Measurements from ENCODE around the gene CAMTA1. TPM values are rescaled to one million over a fixed set of nuclear protein-coding genes. Genes with fewer than 3 reads are reported as not detected.

The CAMTA1 gene
- total and polyA plus RNA-seq, 4 donors = 78.7 to 438 (median 173) TPM

DNA sequence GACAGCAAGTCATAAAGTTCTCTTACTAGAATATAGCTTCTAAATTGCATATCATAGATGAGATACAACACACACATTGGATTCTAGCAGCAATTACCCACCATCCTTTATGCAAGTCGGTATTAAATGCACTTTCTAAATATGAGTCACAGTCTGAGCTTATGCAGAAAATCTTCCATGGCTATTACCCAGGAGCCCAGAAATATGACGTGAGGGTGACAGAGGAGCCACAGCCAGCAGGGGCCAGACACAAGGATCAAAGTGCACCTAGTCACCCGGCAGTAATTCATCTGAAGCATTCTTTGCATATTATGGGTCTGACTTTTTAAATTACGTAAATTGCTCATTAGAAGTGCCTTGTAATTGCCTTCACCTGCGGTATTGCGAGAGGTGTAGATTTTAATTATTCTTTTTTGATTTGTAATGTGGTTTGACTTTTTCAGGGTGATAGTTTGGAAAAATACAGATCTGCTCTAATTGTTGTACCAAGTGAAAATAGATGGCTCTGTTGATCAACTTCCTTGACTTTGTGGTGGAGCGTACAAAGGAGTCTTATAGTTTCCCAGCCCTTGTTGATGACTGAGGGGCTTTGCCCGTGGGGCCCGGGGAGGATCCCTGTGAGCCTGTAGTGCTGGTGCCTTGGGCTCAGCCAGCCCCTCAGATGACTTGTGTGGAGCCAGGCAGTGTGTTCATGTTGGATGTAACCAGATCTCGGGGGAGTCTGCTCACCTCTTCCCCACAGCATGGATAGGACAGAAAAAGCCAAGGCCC is 515.8 kb downstream of the CAMTA1 start:
- Histone ChIP-seq H3K27ac (ENCODE audit: low read depth in 1 of 2, low read length in 2 of 2) (no peak overlapping the region), H3K4me3 (ENCODE audit: low read length in 2 of 2) (no peak overlapping the region), H3K4me1 (ENCODE audit: control insufficient read depth in 1 of 2, insufficient read depth in 2 of 2, low read length in 2 of 2) (peaks cover 0 to 3% of the 10 kb centered on the region in 2 donors), H3K36me3 (ENCODE audit: control insufficient read depth in 1 of 2, insufficient read depth in 2 of 2, low read length in 1 of 2) (no peaks in the 10 kb centered on the region), H3K9me3 (ENCODE audit: control insufficient read depth, low read length) (no peaks in the 10 kb centered on the region), H3K27me3 (ENCODE audit: control insufficient read depth in 1 of 2, insufficient read depth in 2 of 2, low read length in 1 of 2) (no peaks in the 10 kb centered on the region)
- DNase-seq (no peak), ATAC-seq (ENCODE audit: low FRiP score) (no peak)
- WGBS, 2 donors = 74 to 86% methylated on average over 10 of the region's 10 CpGs
- intact Hi-C loops (cut with DNase I) = no loop called here

DNA sequence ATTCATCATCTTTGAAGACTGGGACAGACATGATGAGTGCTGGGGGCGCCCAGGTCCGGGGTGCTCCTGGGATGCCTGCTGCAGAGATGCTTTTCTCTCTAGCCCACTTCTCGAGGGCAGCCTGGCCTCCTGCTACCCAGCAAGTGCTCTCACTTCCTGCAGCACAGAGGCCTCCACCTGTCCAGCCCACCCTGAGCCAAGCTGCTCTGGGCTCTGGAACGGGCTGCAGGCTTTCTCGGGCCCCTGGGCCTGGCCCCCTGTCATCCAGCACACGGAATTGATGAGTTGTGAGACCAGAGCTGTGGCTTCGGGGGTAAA is 516.4 kb downstream of the CAMTA1 start:
- H3K9me3 ChIP-seq (ENCODE audit: control insufficient read depth, low read length) = no peaks in the 10 kb centered on the region
- 64 to 75% methylated on average over 7 of the region's 7 CpGs for WGBS, 2 donors
- intact Hi-C loops (cut with DNase I) = no loop called here
- DNase-seq (no peak), ATAC-seq (ENCODE audit: low FRiP score) (no peak)
- no peak overlapping the region for H3K4me3 ChIP-seq (ENCODE audit: low read length in 2 of 2)
- H3K36me3 ChIP-seq (ENCODE audit: control insufficient read depth in 1 of 2, insufficient read depth in 2 of 2, low read length in 1 of 2) = no peaks in the 10 kb centered on the region
- H3K27ac ChIP-seq (ENCODE audit: low read depth in 1 of 2, low read length in 2 of 2) = no peak overlapping the region
- no peaks in the 10 kb centered on the region for H3K27me3 ChIP-seq (ENCODE audit: control insufficient read depth in 1 of 2, insufficient read depth in 2 of 2, low read length in 1 of 2)
- H3K4me1 ChIP-seq (ENCODE audit: control insufficient read depth in 1 of 2, insufficient read depth in 2 of 2, low read length in 2 of 2) = peaks cover 0 to 3% of the 10 kb centered on the region in 2 donors

GRCh38 chr1:7302126-7302525 is 516.9 kb downstream of the CAMTA1 start:
- H3K27me3 ChIP-seq (ENCODE audit: control insufficient read depth in 1 of 2, insufficient read depth in 2 of 2, low read length in 1 of 2) = no peaks in the 10 kb centered on the region
- intact Hi-C loops (cut with DNase I) = no loop called here
- H3K27ac ChIP-seq (ENCODE audit: low read depth in 1 of 2, low read length in 2 of 2) = no peak overlapping the region
- ATAC-seq (ENCODE audit: low FRiP score) = no peak
- H3K4me3 ChIP-seq (ENCODE audit: low read length in 2 of 2) = no peak overlapping the region
- peaks cover 0 to 3% of the 10 kb centered on the region in 2 donors for H3K4me1 ChIP-seq (ENCODE audit: control insufficient read depth in 1 of 2, insufficient read depth in 2 of 2, low read length in 2 of 2)
- H3K36me3 ChIP-seq (ENCODE audit: control insufficient read depth in 1 of 2, insufficient read depth in 2 of 2, low read length in 1 of 2) = no peaks in the 10 kb centered on the region
- no peak for DNase-seq
- no peaks in the 10 kb centered on the region for H3K9me3 ChIP-seq (ENCODE audit: control insufficient read depth, low read length)
- WGBS, 2 donors = 58 to 75% methylated on average over 6 of the region's 6 CpGs

DNA sequence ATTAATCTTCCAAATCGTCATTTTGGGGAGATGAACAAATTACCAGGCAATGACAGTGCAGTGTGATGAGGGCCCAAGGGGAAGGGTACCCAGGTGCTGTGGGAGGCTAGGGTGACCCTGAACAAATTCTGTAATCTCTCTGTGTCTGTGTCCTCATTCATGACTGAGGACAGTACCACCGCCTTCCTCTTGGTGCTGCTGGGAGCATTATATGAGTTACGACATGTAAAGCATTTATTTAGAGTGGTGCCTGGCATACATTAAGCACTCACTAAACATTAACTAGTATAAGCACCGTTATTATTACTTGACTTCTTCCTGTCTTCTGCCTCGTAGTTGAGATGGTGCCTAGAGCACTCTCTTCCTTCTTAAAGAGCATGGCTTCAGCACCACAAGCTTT is 517.6 kb downstream of the CAMTA1 start:
- intact Hi-C loops (cut with DNase I) = no loop called here
- ATAC-seq (ENCODE audit: low FRiP score) (no peak), DNase-seq (no peak)
- peaks cover 0 to 3% of the 10 kb centered on the region in 2 donors for H3K4me1 ChIP-seq (ENCODE audit: control insufficient read depth in 1 of 2, insufficient read depth in 2 of 2, low read length in 2 of 2)
- H3K4me3 ChIP-seq (ENCODE audit: low read length in 2 of 2) = no peak overlapping the region
- H3K27ac ChIP-seq (ENCODE audit: low read depth in 1 of 2, low read length in 2 of 2) = no peak overlapping the region
- no peaks in the 10 kb centered on the region for H3K27me3 ChIP-seq (ENCODE audit: control insufficient read depth in 1 of 2, insufficient read depth in 2 of 2, low read length in 1 of 2)
- 72 to 80% methylated on average over 5 of the region's 5 CpGs for WGBS, 2 donors
- no peaks in the 10 kb centered on the region for H3K36me3 ChIP-seq (ENCODE audit: control insufficient read depth in 1 of 2, insufficient read depth in 2 of 2, low read length in 1 of 2)
- H3K9me3 ChIP-seq (ENCODE audit: control insufficient read depth, low read length) = no peaks in the 10 kb centered on the region

DNA sequence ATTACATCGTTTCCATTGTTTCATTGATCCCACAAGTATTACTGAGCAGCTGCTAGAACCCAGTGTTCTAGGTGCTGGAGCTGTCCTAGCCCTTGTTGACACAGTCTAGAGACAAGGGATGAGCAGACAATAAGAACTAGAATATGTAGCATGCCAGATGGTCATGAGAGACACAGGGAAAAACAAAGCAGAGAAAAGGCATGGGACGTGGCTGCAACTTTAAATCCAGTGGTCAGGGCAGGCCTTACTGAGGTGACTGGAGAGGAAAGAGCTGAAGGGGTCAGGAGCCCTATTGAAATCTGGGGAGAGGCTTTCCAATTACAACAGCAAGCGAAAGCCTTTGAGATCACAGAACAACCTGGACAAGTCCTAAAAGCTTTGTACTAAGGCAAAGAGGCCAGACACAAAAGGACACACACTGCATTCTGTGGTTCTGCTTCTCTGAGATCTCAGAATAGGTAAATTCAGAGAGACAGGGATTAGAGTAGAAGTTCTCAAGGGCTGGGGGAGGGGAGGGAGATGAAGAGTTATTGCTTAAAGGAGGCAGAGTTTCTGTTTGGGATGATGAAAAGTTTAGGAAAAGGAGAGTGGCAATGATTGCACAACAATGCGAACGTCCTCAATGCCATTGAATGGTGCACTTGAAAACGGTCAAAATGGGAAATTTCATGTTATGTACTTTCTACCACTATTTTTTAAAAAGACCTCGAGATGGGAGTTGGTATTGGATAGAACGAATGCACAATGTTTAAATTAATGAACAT is 518.5 kb downstream of the CAMTA1 start:
- H3K9me3 ChIP-seq (ENCODE audit: control insufficient read depth, low read length) = no peaks in the 10 kb centered on the region
- H3K27me3 ChIP-seq (ENCODE audit: control insufficient read depth in 1 of 2, insufficient read depth in 2 of 2, low read length in 1 of 2) = no peaks in the 10 kb centered on the region
- H3K4me3 ChIP-seq (ENCODE audit: low read length in 2 of 2) = no peak overlapping the region
- no peak overlapping the region for H3K27ac ChIP-seq (ENCODE audit: low read depth in 1 of 2, low read length in 2 of 2)
- no peaks in the 10 kb centered on the region for H3K4me1 ChIP-seq (ENCODE audit: control insufficient read depth in 1 of 2, insufficient read depth in 2 of 2, low read length in 2 of 2)
- no peak for DNase-seq
- 87 to 91% methylated on average over 8 of the region's 8 CpGs for whole genome bisulfite sequencing, 2 donors
- no peak for ATAC-seq (ENCODE audit: low FRiP score)
- intact Hi-C loops (cut with DNase I) = no loop called here
- H3K36me3 ChIP-seq (ENCODE audit: control insufficient read depth in 1 of 2, insufficient read depth in 2 of 2, low read length in 1 of 2) = no peaks in the 10 kb centered on the region

DNA sequence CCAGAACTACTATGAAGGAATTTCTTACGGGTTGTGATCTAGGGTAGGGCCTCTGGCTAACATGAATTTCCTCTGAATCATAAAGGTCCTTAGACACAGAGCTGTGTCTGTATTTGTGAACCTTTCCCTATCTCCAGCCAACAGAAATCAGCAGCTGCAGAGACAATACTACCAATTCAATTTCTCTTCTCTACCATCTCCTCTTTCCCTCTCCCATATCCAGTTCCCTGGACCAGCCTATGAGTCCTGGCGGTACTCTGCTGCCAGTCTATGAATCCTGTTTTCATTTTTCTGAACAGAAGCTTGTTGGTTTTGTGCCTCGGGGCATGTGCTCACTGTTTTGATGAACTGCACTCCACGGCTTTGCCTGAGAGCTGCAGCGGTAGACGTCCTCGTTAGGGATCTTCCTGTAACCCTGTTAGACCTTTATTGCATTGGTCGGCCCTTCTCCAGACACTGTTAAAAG is 527.9 kb downstream of the CAMTA1 start:
- Histone ChIP-seq H3K4me3 (ENCODE audit: low read length in 2 of 2) (no peak overlapping the region), H3K9me3 (ENCODE audit: control insufficient read depth, low read length) (no peaks in the 10 kb centered on the region), H3K27me3 (ENCODE audit: control insufficient read depth in 1 of 2, insufficient read depth in 2 of 2, low read length in 1 of 2) (peaks cover 0 to 2% of the 10 kb centered on the region in 2 donors), H3K4me1 (ENCODE audit: control insufficient read depth in 1 of 2, insufficient read depth in 2 of 2, low read length in 2 of 2) (no peaks in the 10 kb centered on the region), H3K27ac (ENCODE audit: low read depth in 1 of 2, low read length in 2 of 2) (no peak overlapping the region), H3K36me3 (ENCODE audit: control insufficient read depth in 1 of 2, insufficient read depth in 2 of 2, low read length in 1 of 2) (no peaks in the 10 kb centered on the region)
- ATAC-seq (ENCODE audit: low FRiP score) = no peak
- intact Hi-C loops (cut with DNase I) = no loop called here
- WGBS, 2 donors = 42 to 56% methylated on average over 8 of the region's 8 CpGs
- DNase-seq = no peak

- Histone ChIP-seq H3K27ac (ENCODE audit: low read depth in 1 of 2, low read length in 2 of 2) (no peak overlapping the region), H3K36me3 (ENCODE audit: control insufficient read depth in 1 of 2, insufficient read depth in 2 of 2, low read length in 1 of 2) (no peaks in the 10 kb centered on the region), H3K9me3 (ENCODE audit: control insufficient read depth, low read length) (no peaks in the 10 kb centered on the region), H3K27me3 (ENCODE audit: control insufficient read depth in 1 of 2, insufficient read depth in 2 of 2, low read length in 1 of 2) (peaks cover 0 to 2% of the 10 kb centered on the region in 2 donors), H3K4me3 (ENCODE audit: low read length in 2 of 2) (no peak overlapping the region), H3K4me1 (ENCODE audit: control insufficient read depth in 1 of 2, insufficient read depth in 2 of 2, low read length in 2 of 2) (no peaks in the 10 kb centered on the region)
- intact Hi-C loops (cut with DNase I) = no loop called here
- WGBS, 2 donors = 79 to 85% methylated on average over 5 of the region's 5 CpGs
- DNase-seq (no peak), ATAC-seq (ENCODE audit: low FRiP score) (no peak)
Measured at GRCh38 chr1:7313826-7314225, 528.6 kb downstream of the CAMTA1 start.

GRCh38 chr1:7315316-7315715 is 530.1 kb downstream of the CAMTA1 start:
- 76 to 79% methylated on average over 4 of the region's 4 CpGs for WGBS, 2 donors
- intact Hi-C loops (cut with DNase I) = no loop called here

DNA sequence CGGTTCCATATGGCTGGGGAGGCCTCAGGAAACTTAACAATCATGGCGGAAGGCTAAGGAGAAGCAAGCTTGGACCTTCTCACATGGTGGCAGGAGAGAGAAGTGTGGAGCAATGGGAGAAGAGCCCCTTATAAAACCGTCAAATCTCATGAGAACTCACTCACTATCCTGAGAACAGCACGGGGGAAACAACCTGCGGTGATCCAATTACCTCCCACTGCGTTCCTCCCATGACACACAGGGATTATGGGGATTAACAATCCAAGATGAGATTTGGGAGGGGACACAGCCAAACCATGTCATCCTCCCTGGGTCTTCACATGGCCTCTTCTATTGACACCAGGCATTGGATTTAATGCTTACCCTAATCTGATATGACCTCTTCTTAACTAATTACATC is 530.7 kb downstream of the CAMTA1 start:
- intact Hi-C loops (cut with DNase I) = no loop called here
- Histone ChIP-seq H3K4me3 (ENCODE audit: low read length in 2 of 2) (no peak overlapping the region), H3K9me3 (ENCODE audit: control insufficient read depth, low read length) (no peaks in the 10 kb centered on the region), H3K36me3 (ENCODE audit: control insufficient read depth in 1 of 2, insufficient read depth in 2 of 2, low read length in 1 of 2) (no peaks in the 10 kb centered on the region), H3K4me1 (ENCODE audit: control insufficient read depth in 1 of 2, insufficient read depth in 2 of 2, low read length in 2 of 2) (no peaks in the 10 kb centered on the region), H3K27me3 (ENCODE audit: control insufficient read depth in 1 of 2, insufficient read depth in 2 of 2, low read length in 1 of 2) (peaks cover 0 to 2% of the 10 kb centered on the region in 2 donors), H3K27ac (ENCODE audit: low read depth in 1 of 2, low read length in 2 of 2) (no peak overlapping the region)
- ATAC-seq (ENCODE audit: low FRiP score) = no peak
- no peak for DNase-seq
- 95% methylated on average over 6 of the region's 6 CpGs for WGBS, 2 donors

More at GRCh38 chr1:7315316-7315715, 530.1 kb downstream of the CAMTA1 start:
- H3K4me1 ChIP-seq (ENCODE audit: control insufficient read depth in 1 of 2, insufficient read depth in 2 of 2, low read length in 2 of 2) = no peaks in the 10 kb centered on the region
- no peaks in the 10 kb centered on the region for H3K9me3 ChIP-seq (ENCODE audit: control insufficient read depth, low read length)
- ATAC-seq (ENCODE audit: low FRiP score) (no peak), DNase-seq (no peak)
- H3K36me3 ChIP-seq (ENCODE audit: control insufficient read depth in 1 of 2, insufficient read depth in 2 of 2, low read length in 1 of 2) = no peaks in the 10 kb centered on the region
- peaks cover 0 to 2% of the 10 kb centered on the region in 2 donors for H3K27me3 ChIP-seq (ENCODE audit: control insufficient read depth in 1 of 2, insufficient read depth in 2 of 2, low read length in 1 of 2)
- H3K4me3 ChIP-seq (ENCODE audit: low read length in 2 of 2) = no peak overlapping the region
- H3K27ac ChIP-seq (ENCODE audit: low read depth in 1 of 2, low read length in 2 of 2) = no peak overlapping the region
